ENCODE measurements around the gene PPP6C.

Gene PPP6C

DNA sequence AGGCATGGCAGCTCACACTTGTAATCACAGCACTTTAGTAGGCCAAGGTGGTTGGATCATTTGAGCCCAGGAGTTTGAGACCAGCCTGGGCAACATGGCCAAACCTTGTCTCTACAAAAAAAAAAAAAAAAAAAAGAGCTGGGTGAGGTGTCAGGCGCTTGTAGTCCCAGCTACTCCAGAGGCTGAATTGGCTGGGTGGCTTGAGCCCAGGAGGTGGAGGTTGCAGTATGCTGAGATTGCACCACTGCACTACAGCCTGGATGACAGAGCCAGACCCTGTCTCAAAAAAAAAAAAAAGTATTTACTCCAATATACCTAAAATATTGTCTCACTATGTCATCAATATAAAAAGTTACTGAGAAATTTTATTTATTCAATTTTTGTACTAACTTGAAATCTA lies 49.0 kb downstream of the PPP6C start:
- Histone ChIP-seq H3K36me3 (replicated peaks; ENCODE audit: insufficient read depth, low read length) (no peaks in the 10 kb centered on the region), H3K4me3 (ENCODE audit: low read length) (no peak overlapping the region), H3K27ac (ENCODE audit: low read length) (no peak overlapping the region), H3K27me3 (replicated peaks; ENCODE audit: insufficient read depth, low read length) (no peaks in the 10 kb centered on the region), H3K9ac (ENCODE audit: low read length) (no peak overlapping the region), H3K79me2 (ENCODE audit: low read length) (peaks cover 24% of the 10 kb centered on the region), H3F3A (ENCODE audit: insufficient read depth, low read length) (peaks cover 8% of the 10 kb centered on the region), H3K9me2 (replicated peaks; ENCODE audit: insufficient read depth, low read length) (no peaks in the 10 kb centered on the region), H2AFZ (ENCODE audit: low read length) (no peak overlapping the region), H3K4me2 (ENCODE audit: low read depth, low read length) (no peak overlapping the region), H3K9me3 (replicated peaks; ENCODE audit: insufficient read depth, low read length) (no peaks in the 10 kb centered on the region), H4K20me1 (ENCODE audit: insufficient read depth, low read length) (no peaks in the 10 kb centered on the region), H3K4me1 (ENCODE audit: low read length) (peaks cover 14% of the 10 kb centered on the region)
- no peak for DNase-seq
- TF ChIP-seq EZH2 (optimal IDR thresholded peaks at IDR 0.05; ENCODE audit: low read depth, low read length), result no peak

DNA sequence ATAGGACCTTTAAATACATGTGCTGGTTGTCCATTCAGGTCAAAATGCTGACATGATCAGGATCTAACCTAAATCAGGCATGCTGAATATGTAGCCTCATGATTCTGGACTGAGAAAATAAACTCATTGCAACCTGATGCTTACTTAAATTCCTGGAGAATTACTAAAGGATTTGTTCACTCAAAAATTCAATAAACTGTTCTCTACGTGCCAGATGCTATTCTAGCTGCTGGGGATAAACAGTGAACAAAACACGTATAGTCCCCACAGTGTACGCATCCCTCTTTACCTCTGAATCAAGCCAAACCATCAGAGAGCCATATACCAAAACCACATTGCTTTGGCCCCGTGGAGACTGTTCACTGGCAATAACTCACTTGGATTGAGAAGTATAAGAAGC lies 52.4 kb downstream of the PPP6C start:
- H3K27ac ChIP-seq (ENCODE audit: low read length), result no peak overlapping the region
- no peak overlapping the region for H3K4me3 ChIP-seq (ENCODE audit: low read length)
- no peak overlapping the region for H2AFZ ChIP-seq (ENCODE audit: low read length)
- no peak overlapping the region for H3K4me2 ChIP-seq (ENCODE audit: low read depth, low read length)
- no peaks in the 10 kb centered on the region for H3K27me3 ChIP-seq (replicated peaks; ENCODE audit: insufficient read depth, low read length)
- H3K9ac ChIP-seq (ENCODE audit: low read length), result no peak overlapping the region
- TF ChIP-seq EZH2 (optimal IDR thresholded peaks at IDR 0.05; ENCODE audit: low read depth, low read length), result no peak
- TF ChIP-seq EZH2phosphoT487 (IDR thresholded peaks at IDR 0.05; ENCODE audit: low read length), result no peak
- TF ChIP-seq, protein P1, sequence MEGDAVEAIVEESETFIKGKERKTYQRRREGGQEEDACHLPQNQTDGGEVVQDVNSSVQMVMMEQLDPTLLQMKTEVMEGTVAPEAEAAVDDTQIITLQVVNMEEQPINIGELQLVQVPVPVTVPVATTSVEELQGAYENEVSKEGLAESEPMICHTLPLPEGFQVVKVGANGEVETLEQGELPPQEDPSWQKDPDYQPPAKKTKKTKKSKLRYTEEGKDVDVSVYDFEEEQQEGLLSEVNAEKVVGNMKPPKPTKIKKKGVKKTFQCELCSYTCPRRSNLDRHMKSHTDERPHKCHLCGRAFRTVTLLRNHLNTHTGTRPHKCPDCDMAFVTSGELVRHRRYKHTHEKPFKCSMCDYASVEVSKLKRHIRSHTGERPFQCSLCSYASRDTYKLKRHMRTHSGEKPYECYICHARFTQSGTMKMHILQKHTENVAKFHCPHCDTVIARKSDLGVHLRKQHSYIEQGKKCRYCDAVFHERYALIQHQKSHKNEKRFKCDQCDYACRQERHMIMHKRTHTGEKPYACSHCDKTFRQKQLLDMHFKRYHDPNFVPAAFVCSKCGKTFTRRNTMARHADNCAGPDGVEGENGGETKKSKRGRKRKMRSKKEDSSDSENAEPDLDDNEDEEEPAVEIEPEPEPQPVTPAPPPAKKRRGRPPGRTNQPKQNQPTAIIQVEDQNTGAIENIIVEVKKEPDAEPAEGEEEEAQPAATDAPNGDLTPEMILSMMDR (IDR thresholded peaks at IDR 0.05; ENCODE audit: low read length), result no peak
- H3K36me3 ChIP-seq (replicated peaks; ENCODE audit: insufficient read depth, low read length), result no peaks in the 10 kb centered on the region
- no peaks in the 10 kb centered on the region for H3K9me3 ChIP-seq (replicated peaks; ENCODE audit: insufficient read depth, low read length)
- H4K20me1 ChIP-seq (ENCODE audit: insufficient read depth, low read length), result no peaks in the 10 kb centered on the region
- DNase-seq, result no peak
- peaks cover 35% of the 10 kb centered on the region for H3K79me2 ChIP-seq (ENCODE audit: low read length)
- no peaks in the 10 kb centered on the region for H3K4me1 ChIP-seq (ENCODE audit: low read length)
- H3F3A ChIP-seq (ENCODE audit: insufficient read depth, low read length), result no peaks in the 10 kb centered on the region
- H3K9me2 ChIP-seq (replicated peaks; ENCODE audit: insufficient read depth, low read length), result no peaks in the 10 kb centered on the region

DNA sequence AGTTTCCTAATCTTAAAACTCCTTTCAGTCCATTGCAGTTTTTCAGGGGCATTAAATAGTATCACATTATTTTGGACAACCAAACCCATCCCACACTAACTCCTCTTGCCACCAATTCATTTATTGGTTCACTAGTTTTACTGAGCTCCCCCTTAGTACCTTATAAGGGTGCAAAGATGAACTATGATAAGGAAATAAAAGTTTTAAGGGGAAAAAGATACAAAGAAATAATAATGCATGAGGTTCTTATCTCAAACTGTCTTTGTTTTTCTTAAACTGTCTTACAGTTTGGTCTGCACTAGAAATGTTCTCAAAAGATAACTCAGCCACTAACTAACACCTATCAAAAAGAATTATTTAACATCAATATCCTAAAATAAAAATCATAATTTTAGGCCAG lies 54.6 kb downstream of the PPP6C start:
- H3K9me3 ChIP-seq (replicated peaks; ENCODE audit: insufficient read depth, low read length), result no peaks in the 10 kb centered on the region
- no peaks in the 10 kb centered on the region for H3K4me1 ChIP-seq (ENCODE audit: low read length)
- no peaks in the 10 kb centered on the region for H4K20me1 ChIP-seq (ENCODE audit: insufficient read depth, low read length)
- H3K4me2 ChIP-seq (ENCODE audit: low read depth, low read length), result no peak overlapping the region
- H2AFZ ChIP-seq (ENCODE audit: low read length), result no peak overlapping the region
- no peak overlapping the region for H3K27ac ChIP-seq (ENCODE audit: low read length)
- no peaks in the 10 kb centered on the region for H3K27me3 ChIP-seq (replicated peaks; ENCODE audit: insufficient read depth, low read length)
- DNase-seq, result no peak
- TF ChIP-seq EZH2 (optimal IDR thresholded peaks at IDR 0.05; ENCODE audit: low read depth, low read length) (no peak), EZH2phosphoT487 (IDR thresholded peaks at IDR 0.05; ENCODE audit: low read length) (no peak)
- TF ChIP-seq, protein P1 (IDR thresholded peaks at IDR 0.05; ENCODE audit: low read length), result no peak
- H3K36me3 ChIP-seq (replicated peaks; ENCODE audit: insufficient read depth, low read length), result no peaks in the 10 kb centered on the region
- H3K9me2 ChIP-seq (replicated peaks; ENCODE audit: insufficient read depth, low read length), result no peaks in the 10 kb centered on the region
- H3K79me2 ChIP-seq (ENCODE audit: low read length), result peaks cover 25% of the 10 kb centered on the region
- no peak overlapping the region for H3K9ac ChIP-seq (ENCODE audit: low read length)
- no peaks in the 10 kb centered on the region for H3F3A ChIP-seq (ENCODE audit: insufficient read depth, low read length)
- H3K4me3 ChIP-seq (ENCODE audit: low read length), result no peak overlapping the region

DNA sequence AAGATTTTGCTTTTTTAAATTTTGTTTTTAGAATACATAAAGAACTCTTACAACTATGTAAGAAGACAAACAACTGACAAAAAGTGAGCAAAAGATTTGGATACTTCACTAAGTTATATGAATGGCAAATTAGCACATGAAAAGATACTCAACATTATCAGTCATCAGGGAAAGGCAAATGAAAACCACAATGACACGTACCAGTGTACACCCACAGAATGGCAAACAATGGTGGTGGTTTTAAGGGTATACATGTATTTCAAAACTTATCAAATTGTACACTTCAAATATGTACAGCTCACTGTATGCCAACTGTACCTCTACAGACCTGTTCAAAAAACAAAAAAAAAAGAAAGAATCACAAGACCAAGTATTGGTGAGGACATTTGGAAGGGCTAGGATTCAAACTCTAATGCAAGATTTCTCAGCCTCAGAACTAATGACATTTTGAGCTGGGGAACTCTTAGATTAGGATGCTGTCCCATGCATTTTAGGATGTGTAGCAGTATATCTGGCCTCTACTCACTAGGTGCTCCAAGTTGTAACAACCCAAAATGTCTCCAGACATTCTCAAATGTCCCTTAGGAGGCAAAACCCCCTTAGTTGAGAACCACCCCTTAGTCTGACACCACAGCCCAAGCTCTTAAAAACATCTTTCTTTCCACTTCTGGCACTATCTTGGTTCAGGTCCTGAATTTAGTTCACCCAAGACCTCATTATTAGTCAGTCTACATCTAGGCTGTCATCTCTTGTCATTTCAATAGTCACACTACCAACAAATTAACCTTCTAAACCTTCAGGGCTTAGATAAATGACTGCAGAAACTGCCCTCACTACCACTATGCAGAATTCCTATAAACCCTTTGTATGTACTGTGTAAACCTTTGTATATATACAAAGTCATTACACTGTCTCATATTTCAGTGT lies 55.9 kb downstream of the PPP6C start:
- Histone ChIP-seq H3K9me2 (replicated peaks; ENCODE audit: insufficient read depth, low read length) (no peaks in the 10 kb centered on the region), H3K27ac (ENCODE audit: low read length) (no peak overlapping the region), H3K27me3 (replicated peaks; ENCODE audit: insufficient read depth, low read length) (no peaks in the 10 kb centered on the region), H3K36me3 (replicated peaks; ENCODE audit: insufficient read depth, low read length) (no peaks in the 10 kb centered on the region), H4K20me1 (ENCODE audit: insufficient read depth, low read length) (no peaks in the 10 kb centered on the region), H2AFZ (ENCODE audit: low read length) (no peak overlapping the region), H3K79me2 (ENCODE audit: low read length) (peaks cover 17% of the 10 kb centered on the region; the same call in 1 of the 2 replicates), H3K4me3 (ENCODE audit: low read length) (no peak overlapping the region), H3K9ac (ENCODE audit: low read length) (no peak overlapping the region), H3K4me2 (ENCODE audit: low read depth, low read length) (no peak overlapping the region), H3F3A (ENCODE audit: insufficient read depth, low read length) (no peaks in the 10 kb centered on the region), H3K4me1 (ENCODE audit: low read length) (no peaks in the 10 kb centered on the region), H3K9me3 (replicated peaks; ENCODE audit: insufficient read depth, low read length) (no peaks in the 10 kb centered on the region)
- TF ChIP-seq, protein P1 (IDR thresholded peaks at IDR 0.05; ENCODE audit: low read length), result no peak
- no peak for DNase-seq

Data from MM.1S (cell line).